DMS53 treated with DMSO at 0.1 percent for 48 hours (cell line): ENCODE measurements around the gene SURF6.
A peak's percentile ranks its signal among the peaks of the same experiment; 100 is the strongest.
"Not testable (repeated sequence)": the region's sequence is repeated elsewhere in the genome, so short reads cannot be mapped to it uniquely, and the experiment has no call there.

ENCODE experiments used
- DNase-seq: peaks from one replicate; lab custom pipeline; 2025; ENCODE audit not compliant: unreplicated experiment; lab: John Stamatoyannopoulos, UW

SURF6 gene

DNA sequence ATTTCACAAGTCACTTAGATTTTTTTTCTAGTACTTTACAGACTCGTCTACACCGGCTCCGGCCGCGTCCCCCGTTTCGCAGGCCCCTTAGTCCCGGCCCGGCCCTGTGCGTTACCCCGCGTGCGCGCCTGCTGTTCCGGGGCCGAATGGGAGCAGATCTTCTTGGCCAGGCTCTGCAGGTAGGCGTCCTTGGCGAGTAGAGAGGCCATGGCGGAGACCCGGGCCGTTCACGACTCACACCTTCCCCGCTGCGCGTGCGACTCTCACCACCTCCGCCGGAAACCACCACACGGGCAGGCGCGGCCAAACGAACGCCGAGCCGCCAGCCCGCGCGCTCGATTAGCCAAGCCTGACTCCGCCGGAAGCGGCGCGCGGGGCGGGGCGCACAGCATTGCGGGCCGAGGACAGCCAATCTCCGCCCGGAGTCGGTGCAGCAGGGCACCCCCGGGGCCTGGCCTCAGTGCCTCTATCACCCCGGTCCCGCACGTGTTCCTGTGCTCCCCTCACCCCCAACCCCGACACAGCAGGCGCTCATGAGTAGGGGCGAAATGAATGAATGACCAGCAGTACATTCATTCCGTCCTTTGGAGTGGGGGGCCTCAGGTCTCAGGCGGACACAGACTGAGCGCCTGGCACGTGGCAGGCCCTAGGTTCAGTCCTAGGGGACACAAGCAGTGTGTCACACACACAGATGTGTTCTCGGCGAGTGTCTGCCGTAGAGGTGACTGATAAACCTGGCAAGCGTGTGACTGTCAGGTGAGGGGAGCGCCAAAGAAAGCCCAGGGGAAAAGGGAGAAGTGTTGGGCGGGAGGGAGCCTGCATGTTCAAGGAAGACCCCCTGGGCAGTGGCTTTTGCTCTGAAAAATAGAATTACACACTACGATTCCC lies at the start of gene SURF6:
TSS of gene SURF6 (minus strand) at position 265 of the 888 bp plus-strand sequence. CDS start at position 209, 56 bp downstream.
- peak; percentile 87 for DNase-seq

DNA sequence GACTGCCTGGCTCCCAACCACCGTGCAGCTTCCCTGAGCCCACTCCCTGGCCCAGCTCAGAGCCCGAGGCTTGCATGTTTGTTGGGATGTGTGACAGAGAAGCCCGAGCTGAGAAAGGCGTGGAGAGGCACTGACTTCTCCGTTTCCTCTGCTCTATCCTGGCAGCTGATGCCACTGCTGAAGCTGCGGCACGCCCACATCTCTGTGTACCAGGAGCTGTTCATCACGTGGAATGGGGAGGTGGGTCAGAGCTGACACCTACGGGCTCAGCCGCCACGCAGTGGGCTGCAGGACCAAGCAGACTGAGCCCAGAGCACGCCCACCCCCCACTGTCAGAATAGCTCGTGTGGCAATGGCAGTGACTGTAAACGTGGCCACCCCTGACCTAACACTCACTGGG lies 49.5 kb upstream of the SURF6 start:
- no peak for DNase-seq

DNA sequence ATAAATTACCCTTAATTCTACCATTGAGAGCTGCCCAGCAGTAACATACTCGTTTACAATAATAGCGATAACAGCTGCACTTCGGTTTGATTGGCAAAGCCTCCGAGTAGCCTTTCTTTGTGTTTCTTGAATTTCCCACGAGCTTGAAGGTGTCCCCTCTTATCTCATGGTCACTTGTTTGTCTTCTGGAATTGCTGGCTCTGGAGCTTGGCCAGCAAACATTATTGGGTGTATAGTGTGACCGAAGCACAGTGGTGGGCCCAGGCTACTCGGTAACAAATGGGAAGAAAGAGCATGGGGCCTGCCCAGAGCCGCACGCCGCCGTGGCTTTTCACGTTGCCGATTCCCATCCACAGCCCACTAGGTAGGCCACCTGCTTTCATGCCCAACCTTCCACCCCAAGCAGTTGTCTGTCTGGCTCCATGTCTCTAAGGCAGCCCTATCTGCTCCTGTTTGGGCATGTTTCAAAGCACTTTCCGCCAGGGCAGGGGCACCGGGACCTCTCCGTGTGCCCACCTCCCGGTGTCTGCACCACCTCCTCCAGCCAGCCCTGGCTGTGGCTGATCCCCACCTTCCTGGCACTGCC lies 48.8 kb upstream of the SURF6 start:
- no peak for DNase-seq

DNA sequence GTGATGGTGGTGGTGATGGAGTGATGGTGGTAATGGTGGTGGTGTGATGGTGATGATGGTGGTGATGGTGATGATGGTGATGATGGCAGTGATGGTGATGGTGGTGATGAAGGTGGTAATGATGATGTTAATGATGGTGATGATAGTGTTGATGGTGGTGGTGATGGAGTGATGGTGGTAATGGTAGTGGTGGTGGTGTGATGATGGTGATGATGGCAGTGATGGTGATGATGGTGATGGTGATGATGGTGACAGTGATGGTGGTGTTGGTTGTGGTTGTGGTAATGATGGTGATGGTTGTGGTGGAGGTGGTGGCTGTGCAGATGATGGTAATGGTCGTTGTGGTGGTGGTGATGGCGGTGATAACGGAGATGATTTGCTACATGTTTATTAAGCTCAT lies 47.5 kb upstream of the SURF6 start:
- no peak for DNase-seq

DNA sequence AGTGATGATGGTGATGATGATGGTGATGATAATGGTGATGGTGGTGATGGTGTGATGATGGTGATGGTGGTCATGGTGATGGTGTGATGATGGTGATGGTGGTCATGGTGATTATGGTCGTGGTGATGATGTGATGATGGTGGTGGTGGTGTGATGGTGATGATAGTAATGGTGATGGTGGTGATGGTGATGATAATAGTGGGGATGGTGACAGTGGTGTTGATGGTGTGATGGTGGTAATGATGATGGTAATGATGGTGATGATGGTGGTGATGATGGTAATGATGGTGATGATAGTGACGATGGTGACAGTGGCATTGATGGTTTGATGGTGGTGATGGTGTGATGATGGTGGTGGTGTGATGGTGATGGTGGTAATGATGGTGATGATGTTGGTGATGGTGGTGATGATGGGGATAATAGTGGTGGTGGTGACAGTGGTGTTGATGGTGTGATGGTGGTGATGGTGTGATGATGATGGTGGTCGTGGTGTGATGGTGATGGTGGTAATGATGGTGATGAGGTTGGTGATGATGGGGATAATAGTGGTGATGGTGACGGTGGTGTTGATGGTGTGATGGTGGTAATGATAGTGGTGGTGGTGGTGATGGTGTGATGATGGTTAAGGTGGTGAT lies 46.6 kb upstream of the SURF6 start:
- DNase-seq: no peak

DNA sequence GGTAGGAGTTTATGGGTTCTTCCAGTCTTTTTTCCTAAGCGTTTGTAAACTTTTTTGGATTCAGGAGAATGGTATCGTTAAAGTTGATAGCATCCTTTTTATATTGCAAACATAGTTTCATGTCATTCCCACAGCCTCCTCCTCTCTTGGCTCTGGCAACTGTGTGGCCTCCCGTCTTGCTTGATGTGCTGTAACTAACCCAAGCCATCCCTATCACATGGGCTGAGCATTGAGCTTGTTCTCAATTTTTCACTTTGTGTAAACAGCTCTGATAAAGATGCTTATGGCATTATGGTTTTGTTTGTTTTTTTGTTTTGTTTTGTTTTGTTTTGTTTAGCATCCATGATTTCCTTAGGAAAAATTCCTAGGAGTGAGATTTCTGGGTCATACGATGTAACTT lies 44.7 kb upstream of the SURF6 start:
- no peak for DNase-seq

DNA sequence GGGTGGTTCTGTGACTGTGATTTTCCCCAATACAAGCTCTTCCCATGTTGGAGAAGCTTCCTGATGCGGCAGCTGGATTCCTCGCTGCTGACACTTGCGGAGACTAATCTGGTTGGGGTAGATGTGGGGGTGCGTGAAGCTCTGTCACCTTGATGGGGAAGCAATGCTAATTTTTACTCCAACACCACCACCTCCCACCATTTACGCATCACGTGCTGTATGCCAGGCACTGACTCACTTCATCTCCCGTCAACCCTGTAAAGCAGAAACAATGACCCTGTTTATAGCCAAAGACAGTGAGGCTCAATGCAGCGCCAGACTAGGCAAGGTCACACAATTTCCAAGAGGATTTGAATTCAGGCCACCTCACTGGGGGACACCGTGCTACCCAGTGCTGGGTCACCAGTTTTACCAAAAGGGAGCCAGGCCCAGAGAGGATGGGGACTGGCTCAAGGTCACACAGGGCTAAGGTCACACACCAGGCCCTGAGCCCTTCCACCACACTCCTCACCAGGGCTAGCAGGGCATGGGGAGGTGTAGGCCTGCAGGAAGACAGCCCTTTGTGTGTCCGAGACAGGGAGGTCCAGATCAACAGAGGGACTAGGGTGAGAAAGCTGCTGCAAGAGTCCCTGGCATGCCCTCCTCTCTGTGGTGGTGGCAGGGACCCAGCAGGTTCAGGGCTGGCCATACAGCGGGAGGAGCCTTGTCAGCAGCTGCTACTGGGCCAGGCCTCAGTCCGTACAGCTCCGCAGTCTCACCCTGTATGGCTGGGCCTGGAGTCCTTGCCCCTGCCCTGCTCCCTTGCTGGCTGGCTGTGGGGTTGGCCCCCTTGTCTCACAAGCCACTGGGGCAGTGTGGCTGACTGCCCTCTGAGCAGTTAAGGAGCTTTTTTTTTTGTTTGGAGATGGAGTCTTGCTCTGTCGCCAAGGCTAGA lies 43.4 kb upstream of the SURF6 start:
- DNase-seq: no peak

DNA sequence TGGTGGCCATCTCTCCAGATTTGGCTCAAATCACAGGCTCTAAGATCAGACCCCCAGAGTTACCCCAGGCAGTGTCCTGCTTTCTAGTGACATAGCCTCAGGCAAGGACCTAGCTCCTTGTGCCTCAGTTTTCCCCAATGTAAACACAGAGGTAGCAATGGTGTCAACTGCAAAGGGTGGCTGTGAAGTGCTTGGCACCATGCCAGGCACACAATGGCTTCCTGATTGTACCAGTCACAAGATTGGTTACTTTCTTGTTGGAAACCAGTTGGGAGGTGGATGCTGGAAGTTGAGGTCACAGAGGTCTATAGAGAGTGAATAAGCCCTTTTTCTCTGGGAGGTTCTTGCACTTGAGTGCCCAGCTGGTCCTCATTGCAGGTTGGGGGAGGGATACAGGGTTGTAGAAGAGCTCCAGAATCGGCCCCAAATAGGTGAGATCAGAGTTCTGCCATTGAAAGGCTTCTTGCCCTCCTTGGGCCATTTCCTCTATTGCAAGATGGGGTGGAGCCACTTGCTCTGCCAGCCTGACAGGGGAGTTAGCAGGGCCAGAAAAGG lies 42.5 kb upstream of the SURF6 start:
- DNase-seq: no peak

DNA sequence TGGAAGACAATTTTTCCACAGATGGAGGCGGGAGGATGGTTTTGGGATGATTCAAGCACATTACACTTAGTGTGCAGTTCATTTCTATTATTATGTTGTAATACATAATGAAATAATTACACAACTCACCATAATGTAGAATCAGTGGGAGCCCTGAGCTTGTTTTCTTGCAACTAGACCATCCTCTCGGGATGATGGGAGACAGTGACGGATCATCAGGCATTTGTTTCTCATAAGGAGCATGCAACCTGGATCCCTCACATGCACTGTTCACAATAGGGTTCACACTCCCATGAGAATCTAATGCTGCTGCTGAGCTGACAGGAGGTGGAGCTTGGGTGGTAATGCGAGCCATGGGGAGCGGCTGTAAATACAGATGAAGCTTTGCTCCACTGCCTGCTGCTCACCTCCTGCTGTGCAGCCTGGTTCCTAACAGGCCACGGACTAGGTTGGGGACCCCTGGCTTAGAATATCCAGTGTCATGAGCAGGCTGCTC lies 41.8 kb upstream of the SURF6 start:
- DNase-seq: no peak

DNA sequence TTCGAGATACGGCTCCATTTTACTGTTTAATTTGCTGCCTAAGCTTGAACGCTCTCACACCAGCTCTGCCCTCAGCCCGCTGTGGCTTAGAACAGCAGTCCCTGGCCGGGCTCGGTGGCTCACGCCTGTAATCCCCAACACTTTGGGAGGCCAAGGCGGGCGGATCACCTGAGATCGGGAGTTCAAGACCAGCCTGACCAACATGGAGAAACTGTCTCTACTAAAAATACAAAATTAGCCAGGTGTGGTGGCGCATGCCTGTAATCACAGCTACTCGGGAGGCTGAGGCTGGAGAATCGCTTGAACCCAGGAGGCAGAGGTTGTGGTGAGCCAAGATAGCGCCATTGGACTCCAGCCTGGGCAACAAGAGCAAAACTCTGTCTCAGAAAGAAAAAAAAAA lies 41.3 kb upstream of the SURF6 start:
- not testable (repeated sequence) for DNase-seq

DNA sequence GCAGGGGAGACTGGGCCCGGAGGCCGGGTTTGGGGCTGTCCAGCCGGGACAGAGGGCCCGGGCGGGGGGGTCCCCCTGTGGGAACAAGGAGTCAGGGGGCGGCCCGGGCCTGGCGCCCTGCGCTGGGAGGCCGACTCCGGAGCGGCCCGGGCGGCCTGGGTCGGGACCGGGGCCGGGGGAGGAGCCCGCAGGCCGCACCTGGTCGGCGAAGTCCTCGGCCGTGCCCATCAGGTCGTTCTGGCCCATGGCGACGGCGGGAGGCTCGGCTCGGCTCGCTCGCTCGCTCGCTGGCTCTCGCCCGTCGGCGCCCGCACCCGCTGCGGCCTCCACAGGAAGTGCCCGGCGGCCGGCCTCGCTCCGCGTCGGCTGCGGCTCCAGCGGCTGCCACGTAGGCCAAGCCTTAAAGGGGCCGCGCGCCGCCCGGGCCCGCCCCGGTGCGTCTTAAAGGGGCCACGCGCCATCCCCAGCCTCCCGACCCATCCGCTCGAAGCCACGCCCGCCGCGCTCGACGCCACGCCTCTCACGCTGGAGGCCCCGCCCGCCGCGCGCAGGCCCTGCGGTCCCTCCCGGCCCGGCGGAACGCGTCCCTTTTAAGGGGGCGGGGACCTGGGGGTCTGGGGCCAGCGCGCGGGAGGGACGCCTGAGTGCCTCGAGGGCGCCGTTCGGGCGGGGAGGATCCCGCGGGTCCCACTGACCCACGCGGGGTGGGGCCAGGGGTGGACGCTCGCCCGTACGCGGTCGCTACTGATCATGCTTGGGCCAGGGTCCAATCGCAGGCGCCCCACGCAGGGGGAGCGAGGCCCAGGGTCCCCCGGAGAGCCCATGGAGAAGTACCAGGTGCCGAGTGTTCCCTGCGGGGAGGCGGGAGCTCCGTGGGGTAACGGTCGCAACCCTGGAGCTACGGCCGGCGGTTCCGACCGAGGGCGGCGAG lies 40.0 kb upstream of the SURF6 start, which contains the start of the genes STKLD1 and SURF4:
TSS of gene STKLD1 (plus strand) at position 643 of the 931 bp plus-strand sequence. CDS start at position 751, 108 bp downstream.
TSS of gene SURF4 (minus strand) at position 337 of the 931 bp plus-strand sequence. CDS start at position 246, 91 bp downstream.
- peak; percentile 89 for DNase-seq

DNA sequence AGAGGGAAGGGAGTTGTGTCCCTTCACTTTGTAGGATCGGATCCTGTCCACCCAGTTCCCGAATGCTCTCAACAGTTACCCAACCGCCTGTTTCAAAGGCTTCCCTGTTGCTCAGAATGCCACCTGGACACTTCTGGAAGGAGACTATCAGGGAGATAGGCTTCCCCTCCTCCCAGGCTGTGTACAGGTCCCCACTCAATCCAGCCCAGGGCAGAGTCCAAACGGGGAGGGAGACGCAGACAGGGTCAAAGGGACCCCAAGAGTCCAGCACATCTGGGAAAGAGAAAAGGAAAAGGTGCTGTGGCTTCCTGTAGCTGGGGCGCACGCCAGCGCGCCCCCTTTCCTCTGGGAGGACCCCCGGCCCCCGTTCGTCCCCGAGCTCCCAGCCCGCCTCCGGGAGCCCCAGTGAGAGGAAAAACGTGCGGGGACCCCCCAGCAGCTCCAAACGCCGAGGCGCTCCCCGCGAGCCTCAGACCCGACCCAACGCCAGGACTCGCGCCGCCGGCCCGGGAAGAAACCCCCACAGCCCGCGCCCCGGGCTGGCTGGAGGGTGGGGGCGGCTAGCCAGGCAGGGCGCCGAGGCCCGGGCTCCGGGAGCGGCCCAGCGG lies 39.2 kb upstream of the SURF6 start:
- peak; percentile 22 for DNase-seq

DNA sequence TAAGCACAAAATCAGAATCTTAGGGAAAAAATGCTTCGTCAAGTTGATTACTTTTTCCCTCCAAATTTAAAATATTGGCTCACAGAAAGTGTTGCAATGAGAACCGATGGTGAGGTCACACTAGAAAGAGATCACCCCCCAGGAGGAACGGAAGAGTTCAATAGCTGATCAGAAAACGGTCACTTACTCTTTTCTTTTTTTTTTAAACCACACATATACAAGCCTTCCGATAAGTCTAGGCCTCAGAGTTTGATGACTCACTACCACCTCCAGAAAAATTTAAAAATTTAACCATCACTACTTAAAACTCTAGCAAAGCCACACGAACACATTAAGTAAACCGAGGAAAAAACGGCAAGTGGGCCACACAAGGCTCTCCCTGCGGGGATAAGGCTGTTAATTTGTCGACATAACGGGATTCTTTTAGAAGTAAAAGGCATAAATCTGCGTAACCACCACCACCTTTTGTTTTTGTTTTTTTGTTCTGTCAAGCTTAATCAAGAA lies 38.7 kb upstream of the SURF6 start:
- no peak for DNase-seq

DNA sequence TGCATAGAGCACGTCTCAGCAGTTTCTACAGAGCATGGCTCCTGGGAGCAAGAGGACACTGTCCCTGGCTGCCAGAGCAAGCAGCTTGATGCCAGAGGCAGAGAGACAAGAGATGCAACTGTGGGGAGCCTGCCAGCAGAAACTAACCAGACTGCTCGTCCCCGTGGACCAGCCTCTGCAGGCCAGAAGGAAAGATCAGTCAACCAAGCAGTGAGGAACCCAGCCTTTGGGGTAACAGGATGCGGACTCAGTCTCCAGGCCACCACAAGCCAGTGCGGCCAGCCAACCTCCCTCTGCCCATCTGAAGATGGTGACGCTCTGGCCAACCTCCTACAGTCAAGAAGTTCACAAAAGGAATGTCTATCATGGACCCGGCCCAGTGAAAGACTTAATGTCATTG lies 36.2 kb upstream of the SURF6 start:
- DNase-seq: no peak

DNA sequence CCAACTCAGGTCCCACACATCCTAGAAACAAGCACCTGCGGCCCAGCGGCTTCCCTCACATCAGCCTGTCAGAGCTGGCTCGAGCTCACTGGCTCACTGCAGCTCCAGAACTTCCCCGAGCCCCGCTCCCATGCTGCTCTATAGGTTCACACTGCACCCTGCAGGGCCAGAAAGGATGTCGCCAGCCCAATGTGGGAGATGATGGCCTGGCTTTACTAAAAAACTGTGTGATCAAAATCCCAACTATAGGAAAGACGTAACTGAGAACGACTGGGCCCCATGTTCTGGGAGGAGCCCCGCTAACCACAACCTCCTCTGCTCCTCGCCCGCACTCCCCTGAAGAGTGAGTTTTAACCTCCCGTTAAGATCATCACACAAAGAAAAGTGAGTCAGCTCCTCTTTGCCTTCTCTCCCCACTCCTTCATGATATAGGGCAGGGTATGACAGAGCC lies 35.3 kb upstream of the SURF6 start:
- DNase-seq: no peak

DNA sequence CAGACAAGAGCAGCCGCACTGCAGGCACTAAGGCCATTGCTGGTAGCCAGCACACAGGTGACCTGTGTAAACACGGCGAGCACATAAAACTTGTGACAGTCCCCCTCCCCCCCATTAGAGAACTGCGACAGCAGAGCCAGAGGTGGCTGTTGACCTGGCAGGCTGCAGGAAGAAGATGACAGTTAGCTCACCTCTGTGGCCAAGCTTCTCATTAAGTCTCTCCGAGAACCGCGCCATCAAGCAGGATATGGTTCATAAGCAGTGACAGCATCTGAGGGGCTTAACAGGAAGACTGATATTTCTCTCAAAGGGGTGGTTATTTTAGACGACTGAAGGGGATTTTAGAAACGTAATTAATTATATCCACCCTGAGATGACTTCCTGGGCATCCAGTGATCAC lies 34.7 kb upstream of the SURF6 start:
- no peak for DNase-seq

DNA sequence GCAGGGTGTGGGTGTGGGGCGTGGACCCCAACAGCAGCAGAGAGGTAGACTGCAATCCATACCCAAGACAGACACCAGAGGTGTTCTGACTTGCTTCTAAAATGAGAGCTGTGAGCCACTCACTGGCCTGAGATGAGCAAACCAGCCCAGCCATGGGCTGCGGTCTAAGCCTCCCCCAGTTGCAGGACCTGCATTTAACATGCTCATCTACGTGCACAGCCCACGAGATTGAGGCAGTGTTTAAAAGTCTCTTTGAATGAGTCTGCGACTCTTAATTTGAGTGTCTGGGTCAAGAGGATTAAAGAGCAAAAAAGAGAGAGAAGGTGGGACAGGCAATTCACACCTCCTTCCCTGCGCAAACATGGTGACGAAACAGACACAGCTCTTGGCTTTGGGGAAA lies 33.9 kb upstream of the SURF6 start:
- DNase-seq: no peak

DNA sequence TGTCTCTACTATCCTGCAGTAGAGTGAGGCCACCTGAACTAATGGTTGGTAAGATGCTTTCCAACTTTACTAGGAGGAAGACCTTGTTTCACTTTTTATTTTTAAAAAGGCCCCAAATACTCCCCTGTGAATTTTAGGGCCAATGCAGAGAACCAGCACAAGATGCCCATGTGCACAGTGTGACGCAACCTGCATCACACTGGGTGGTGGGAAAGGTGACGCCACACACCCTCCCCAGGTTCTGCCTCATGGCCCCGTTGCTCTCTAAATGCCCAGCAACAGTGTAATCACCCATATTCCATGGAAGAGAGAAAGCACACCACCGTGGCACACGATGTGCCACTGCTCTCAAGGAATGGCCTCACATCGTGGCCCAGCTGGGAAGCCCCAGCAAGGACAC lies 33.4 kb upstream of the SURF6 start:
- no peak for DNase-seq
